Sciatic nerve (tissue), 1 donor: ENCODE results near the gene ELOA. TPM values are rescaled to one million over a fixed set of nuclear protein-coding genes. Genes with fewer than 3 reads are reported as not detected.

Experiments used
- total RNA-seq: library from RNA; stranded (reverse); fragmentation: NEBNext Ultra II Directional; extraction: Animal tissue kit (Norgen Biotek cat#: 25700); gene quantifications from one replicate; pipeline ENCODE4 v1.2.1, GENCODE V29; 2021
- donor health status: DM: no; HTN: no; CAD: no.

The ELOA gene
- total RNA-seq, 1 donor from 2014 or later: 28.2 TPM

Other genes starting within 250 kb of the ELOA start
- gene E2F2, start 212.2 kb upstream of the ELOA start, total RNA-seq: 2.1 TPM
- 289 TPM for gene ID3, start 184.0 kb upstream of the ELOA start, total RNA-seq
- 1,008 TPM for gene RPL11, start 51.7 kb upstream of the ELOA start, total RNA-seq
- 100 TPM for gene PITHD1, start 34.9 kb downstream of the ELOA start, total RNA-seq
- gene LYPLA2, start 47.7 kb downstream of the ELOA start, total RNA-seq: 30.7 TPM
- gene GALE, start 57.3 kb downstream of the ELOA start, total RNA-seq: 15.8 TPM
- gene HMGCL, start 82.0 kb downstream of the ELOA start, total RNA-seq: 34.4 TPM
- gene FUCA1, start 124.8 kb downstream of the ELOA start, total RNA-seq: 22.3 TPM
- gene CNR2, start 169.9 kb downstream of the ELOA start, total RNA-seq: 0.09 TPM
- 84.2 TPM for gene PNRC2, start 216.4 kb downstream of the ELOA start, total RNA-seq
- 92.1 TPM for gene SRSF10, start 236.9 kb downstream of the ELOA start, total RNA-seq